BJ (cell line): ENCODE data around the gene ARVCF. TPM values are rescaled to one million over a fixed set of nuclear protein-coding genes. Genes with fewer than 3 reads are reported as not detected.

Source experiments
- CTCF ChIA-PET: fragments of 350-600 bp; formaldehyde crosslinking; extraction: SDS; loops from one replicate; lab custom pipeline; 2021; ENCODE audit warnings: antibody characterized with exemption, inconsistent platforms; lab: Yijun Ruan, JAX
- POLR2A ChIA-PET: fragments of 300-600 bp; sonication (Branson Sonifier 250); formaldehyde crosslinking; extraction: SDS; loops from one replicate; lab custom pipeline; 2021; ENCODE audit warnings: antibody characterized with exemption; lab: Charles Lee
- DNase-seq: peaks from one replicate; pipeline ENCODE4 v3.0.0-alpha.2; 2011; ENCODE audit warnings: low read depth
- H3K27me3 ChIP-seq: 2 replicates; pipeline ENCODE4 v1.6.0; 2011; ENCODE audit warnings: low read length; ENCODE audit not compliant: control insufficient read depth, insufficient read depth
- H3K36me3 ChIP-seq: 2 replicates; pipeline ENCODE4 v1.5.1; 2011; ENCODE audit warnings: low read length; ENCODE audit not compliant: control insufficient read depth, insufficient read depth
- H3K4me3 ChIP-seq: 2 replicates; pipeline ENCODE4 v1.5.1; 2011; ENCODE audit warnings: low read depth, mild to moderate bottlenecking, control low read depth, low read length
- polyA plus RNA-seq: library from polyadenylated mRNA; depleted of rRNA; stranded (reverse); fragments of >200 nt; gene quantifications from 2 replicates; pipeline ENCODE4 v1.2.3, GENCODE V29; 2011
- TF ChIP-seq, protein P1 (sequence below): IDR thresholded peaks from 2 replicates; pipeline ENCODE4 v1.5.1; 2011; ENCODE audit warnings: low read depth, mild to moderate bottlenecking, control low read depth, inconsistent platforms, low read length, moderate library complexity; ENCODE audit not compliant: insufficient read depth

The ARVCF gene
- polyA plus RNA-seq, 1 experiment = 3.8 TPM

DNA sequence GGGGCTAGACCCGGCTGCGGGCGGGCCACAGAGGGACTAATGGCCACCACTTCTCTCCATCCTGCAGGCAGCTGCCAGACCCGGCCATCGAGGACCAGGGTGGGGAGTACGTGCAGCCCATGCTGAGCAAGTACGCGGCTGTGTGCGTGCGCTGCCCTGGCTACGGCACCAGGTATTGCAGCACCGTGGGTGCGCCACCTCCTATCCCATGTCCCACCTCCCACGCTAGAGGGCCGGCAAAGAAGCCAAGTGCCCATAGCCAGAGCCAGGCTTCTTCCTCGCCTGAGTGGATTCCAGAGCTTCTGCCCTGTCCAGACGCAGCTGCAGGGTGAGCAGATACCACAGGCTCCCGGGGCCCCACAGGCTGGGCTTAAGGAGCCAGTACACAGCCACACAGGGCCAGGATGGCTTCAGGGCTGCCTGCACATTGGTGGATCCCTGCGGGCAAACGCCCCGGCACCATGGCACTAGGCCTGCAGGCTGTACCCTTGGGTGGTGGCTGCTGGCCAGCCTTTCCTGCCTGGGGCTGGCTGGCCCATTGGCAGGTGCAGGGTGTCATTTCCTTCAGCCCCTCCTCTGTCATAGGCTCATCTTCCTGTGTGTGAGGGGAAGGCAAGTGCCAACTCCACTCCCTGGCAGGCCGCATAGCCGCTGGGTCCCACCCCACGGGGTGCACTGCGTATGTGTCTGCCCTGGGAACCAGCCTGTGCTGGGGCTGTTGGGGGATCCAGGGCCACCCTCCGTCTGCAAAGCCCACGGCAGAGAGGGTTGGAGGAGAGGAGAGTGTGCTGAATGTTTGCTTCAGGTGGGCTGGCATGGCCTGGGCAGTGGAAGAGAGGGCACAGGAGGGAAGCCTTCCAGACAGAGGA lies 46.9 kb upstream of the ARVCF start:
- H3K27me3 ChIP-seq = no peaks in the 10 kb centered on the region
- CTCF ChIA-PET = no interaction called here
- no peak for DNase-seq
- TF ChIP-seq, protein P1, sequence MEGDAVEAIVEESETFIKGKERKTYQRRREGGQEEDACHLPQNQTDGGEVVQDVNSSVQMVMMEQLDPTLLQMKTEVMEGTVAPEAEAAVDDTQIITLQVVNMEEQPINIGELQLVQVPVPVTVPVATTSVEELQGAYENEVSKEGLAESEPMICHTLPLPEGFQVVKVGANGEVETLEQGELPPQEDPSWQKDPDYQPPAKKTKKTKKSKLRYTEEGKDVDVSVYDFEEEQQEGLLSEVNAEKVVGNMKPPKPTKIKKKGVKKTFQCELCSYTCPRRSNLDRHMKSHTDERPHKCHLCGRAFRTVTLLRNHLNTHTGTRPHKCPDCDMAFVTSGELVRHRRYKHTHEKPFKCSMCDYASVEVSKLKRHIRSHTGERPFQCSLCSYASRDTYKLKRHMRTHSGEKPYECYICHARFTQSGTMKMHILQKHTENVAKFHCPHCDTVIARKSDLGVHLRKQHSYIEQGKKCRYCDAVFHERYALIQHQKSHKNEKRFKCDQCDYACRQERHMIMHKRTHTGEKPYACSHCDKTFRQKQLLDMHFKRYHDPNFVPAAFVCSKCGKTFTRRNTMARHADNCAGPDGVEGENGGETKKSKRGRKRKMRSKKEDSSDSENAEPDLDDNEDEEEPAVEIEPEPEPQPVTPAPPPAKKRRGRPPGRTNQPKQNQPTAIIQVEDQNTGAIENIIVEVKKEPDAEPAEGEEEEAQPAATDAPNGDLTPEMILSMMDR = no peak
- H3K4me3 ChIP-seq = no peak overlapping the region
- POLR2A ChIA-PET = no interaction called here
- H3K36me3 ChIP-seq = peaks cover 29% of the 10 kb centered on the region

DNA sequence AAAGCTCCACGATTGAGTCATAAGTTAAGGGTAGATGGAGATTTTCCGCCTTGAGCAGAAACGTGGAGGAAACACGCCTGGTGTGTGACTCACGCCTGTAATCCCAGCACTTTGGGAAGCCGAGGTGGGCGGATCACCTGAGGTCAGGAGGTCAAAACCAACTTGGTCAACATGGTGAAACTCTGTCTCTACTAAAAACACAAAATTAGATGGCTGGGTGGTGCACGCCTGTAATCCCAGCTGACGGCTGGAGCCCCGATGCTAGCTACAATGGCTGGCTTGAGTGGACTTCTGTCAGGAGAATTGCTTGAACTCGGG lies 46.1 kb upstream of the ARVCF start:
- peaks cover 29% of the 10 kb centered on the region for H3K36me3 ChIP-seq
- H3K27me3 ChIP-seq = no peaks in the 10 kb centered on the region
- TF ChIP-seq, protein P1 = no peak
- DNase-seq = no peak
- H3K4me3 ChIP-seq = no peak overlapping the region
- POLR2A ChIA-PET = no interaction called here
- CTCF ChIA-PET = interaction anchor here (1.4 kb wide), 1 partner anchor 9 kb away, joined by 4 read pairs; no protein-coding TSS in a partner anchor

DNA sequence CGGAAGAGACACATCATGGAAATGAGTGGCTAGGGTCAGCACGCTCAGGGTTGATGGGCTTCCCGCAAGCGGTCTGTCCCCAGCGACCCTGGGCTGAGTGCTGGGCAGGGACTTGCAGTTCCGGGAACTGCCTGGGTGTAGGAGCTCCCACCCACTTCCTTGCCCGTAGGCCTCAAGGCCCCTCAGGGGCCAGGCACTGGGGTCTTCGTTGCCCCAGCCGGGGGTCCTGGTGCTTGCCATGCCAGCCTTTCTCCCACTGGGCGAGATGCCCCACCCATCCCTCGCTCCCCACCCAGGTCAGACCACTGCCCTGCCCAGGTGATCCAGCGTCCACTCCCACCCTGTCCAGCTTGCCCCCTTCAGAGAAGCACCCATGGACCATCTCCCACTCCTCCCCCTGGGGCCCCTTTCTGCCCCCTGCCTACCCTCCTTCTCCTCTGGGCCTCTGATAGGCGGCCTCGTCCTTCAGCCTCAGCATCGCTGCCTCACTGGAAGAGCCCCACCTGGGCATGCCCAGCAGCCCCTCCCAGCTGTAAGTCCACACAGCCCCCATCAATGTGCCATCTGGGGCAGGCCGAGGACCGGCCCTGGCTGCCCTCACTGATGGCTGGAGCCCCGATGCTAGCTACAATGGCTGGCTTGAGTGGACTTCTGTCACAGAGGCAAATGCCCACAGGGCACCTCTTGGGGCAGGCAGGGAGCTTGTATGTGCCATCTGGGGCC lies 45.6 kb upstream of the ARVCF start:
- CTCF ChIA-PET = interaction anchor here (0.6 to 1.4 kb wide), 2 partner anchors 9 to 108 kb away, joined by 3 to 4 read pairs; no protein-coding TSS in a partner anchor
- Histone ChIP-seq H3K27me3 (no peaks in the 10 kb centered on the region), H3K36me3 (peaks cover 29% of the 10 kb centered on the region), H3K4me3 (no peak overlapping the region)
- POLR2A ChIA-PET = no interaction called here
- DNase-seq = no peak
- TF ChIP-seq, protein P1 = no peak

DNA sequence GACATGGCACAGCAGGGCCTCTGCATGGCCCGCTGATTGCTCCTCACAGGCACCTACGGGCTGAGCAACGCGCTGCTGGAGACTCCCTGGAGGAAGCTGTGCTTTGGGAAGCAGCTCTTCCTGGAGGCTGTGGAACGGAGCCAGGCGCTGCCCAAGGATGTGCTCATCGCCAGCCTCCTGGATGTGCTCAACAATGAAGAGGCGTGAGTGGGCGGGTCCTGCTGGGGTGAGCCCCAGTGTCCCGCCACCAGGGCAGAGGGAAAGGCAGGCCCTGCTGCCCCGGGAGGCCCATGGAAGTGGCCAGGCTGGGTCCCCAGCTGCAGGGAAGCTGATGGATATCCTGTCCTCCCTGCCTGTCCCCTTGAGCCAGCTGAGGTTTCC lies 44.8 kb upstream of the ARVCF start:
- H3K4me3 ChIP-seq = no peak overlapping the region
- no peak for DNase-seq
- POLR2A ChIA-PET = no interaction called here
- peaks cover 29% of the 10 kb centered on the region for H3K36me3 ChIP-seq
- CTCF ChIA-PET = interaction anchor here (0.6 to 1.4 kb wide), 2 partner anchors 10 to 225 kb away, joined by 3 to 4 read pairs; no protein-coding TSS in a partner anchor
- H3K27me3 ChIP-seq = no peaks in the 10 kb centered on the region
- TF ChIP-seq, protein P1 = no peak

DNA sequence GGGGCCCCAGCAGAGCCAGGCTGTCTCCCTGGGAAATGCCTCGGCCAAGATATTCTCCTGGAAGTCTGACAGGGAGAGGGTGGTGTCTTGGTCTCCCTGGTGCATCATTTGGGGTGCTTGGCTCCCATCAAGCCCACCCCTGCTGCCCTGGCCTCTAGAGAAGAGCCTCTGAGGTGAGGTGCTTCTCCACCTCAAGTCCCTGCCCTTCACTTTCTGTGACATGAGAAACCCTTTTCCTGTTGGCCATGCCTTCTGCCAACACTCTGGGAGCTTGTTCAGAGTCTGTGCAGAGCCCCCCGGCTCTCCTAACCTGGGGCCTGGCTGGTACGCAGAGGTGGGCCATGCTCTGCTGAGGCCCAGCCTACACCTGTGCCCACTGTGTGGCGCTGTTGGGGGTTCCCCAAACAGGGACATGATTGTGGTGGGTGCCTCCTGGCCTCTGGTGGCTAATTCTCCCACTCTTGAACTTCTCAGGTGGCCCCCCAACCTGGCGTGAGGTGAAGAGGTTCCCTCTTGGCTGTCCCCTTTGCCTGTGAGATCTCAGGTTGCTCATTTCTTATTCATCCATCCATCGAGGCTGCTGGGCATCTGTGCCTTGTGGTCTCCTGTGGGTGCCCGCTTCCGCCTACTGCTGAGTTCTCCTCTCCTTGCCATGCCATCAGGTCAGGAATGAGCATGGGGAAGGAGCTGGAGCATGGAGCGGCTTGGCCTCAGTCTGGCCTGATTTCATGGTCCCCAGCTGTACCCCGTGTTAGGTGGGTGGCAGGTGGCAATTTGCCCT lies 44.3 kb upstream of the ARVCF start:
- CTCF ChIA-PET = interaction anchor here (0.6 kb wide), 1 partner anchor 225 kb away, joined by 3 read pairs; no protein-coding TSS in a partner anchor
- no peak for DNase-seq
- Histone ChIP-seq H3K27me3 (no peaks in the 10 kb centered on the region), H3K4me3 (no peak overlapping the region), H3K36me3 (peaks cover 27% of the 10 kb centered on the region)
- TF ChIP-seq, protein P1 = no peak
- POLR2A ChIA-PET = no interaction called here
